ENCODE measurements around the gene BPIFB1. TPM values are rescaled to one million over a fixed set of nuclear protein-coding genes. Genes with fewer than 3 reads are reported as not detected.

The BPIFB1 gene
- polyA plus RNA-seq, 3 donors from 2014 or later: not detected

- Mint-ChIP-seq H3K4me1 (no peaks in the 10 kb centered on the region), H3K4me3 (no peak overlapping the region), H3K9me3 (no peaks in the 10 kb centered on the region), H3K27me3 (ENCODE audit: low read depth in 3 of 3) (peaks cover 0 to 9% (median 2%) of the 10 kb centered on the region in 3 donors), H3K36me3 (no peaks in the 10 kb centered on the region), H3K27ac (no peak overlapping the region)
- no peak for DNase-seq
These were observed 4.3 kb upstream of the BPIFB1 start for GRCh38 chr20:33278700-33279099.

DNA sequence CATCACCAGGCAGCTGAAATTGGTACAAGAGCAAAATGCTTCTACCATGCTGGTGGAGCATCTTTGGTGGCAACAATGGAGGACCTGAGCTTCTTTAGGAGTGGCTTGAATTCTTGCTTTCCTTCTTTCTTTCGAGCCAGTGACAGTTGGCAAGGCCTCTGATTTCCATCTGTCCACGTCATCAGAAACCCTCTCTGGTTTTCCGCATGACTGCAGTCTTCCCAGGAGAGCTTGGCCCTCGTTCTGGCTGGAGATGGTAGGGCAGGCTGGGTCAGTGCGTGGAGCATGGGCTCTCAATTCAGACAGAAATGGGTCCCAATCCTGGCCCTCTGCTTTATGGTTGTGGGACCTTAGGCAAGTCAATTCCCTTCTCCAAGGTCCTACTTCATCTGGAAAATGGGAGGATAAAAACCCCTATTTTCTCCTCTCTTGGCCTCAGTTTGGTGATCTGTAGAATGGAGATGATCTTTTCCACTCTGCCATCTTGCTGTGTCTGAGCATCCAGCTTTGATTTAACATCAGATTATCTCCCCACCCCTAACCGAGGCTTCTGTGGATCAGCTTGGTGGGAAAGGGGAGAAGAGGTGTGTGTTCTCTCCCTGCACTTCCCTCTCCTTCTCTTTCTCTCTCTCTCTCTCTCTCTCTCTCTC is 3.6 kb upstream of the BPIFB1 start:
- no peak overlapping the region for H3K4me3 Mint-ChIP-seq
- H3K27ac Mint-ChIP-seq: no peak overlapping the region
- peaks cover 0 to 10% (median 2%) of the 10 kb centered on the region in 3 donors for H3K27me3 Mint-ChIP-seq (ENCODE audit: low read depth in 3 of 3)
- no peak for DNase-seq
- no peaks in the 10 kb centered on the region for H3K9me3 Mint-ChIP-seq
- no peaks in the 10 kb centered on the region for H3K36me3 Mint-ChIP-seq
- no peaks in the 10 kb centered on the region for H3K4me1 Mint-ChIP-seq

DNA sequence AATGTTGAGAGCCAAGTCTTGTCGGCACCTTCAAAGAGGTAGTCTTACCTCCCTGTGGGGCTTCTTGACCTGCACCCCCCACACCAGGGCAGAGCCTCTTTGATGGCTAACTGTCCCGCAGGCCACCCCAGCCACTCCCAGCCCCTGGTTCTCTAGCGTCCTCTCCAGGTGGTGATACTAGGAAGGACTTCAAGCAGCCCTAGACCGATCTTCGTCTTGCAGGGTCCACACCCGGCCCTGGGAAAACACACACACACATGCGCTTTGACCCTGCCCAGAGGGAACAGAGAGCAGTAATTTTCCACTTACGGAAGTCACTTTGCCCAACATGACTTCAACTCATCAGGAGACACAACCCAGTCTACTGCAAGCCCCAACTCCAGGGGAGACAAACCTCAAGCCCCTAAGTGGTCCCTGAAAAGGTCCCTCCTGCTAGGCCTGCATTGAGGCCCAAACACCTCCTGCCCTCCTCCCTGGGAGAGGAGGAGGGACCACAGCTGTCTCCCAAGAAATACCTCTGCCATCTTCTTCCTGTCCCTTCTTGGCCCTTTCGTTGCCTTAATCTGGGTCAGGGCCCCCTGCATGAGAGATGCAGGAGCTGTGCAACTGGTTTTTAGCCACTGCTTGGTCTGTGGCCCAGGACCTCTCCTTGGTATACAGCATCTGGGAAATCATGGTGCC is 2.9 kb upstream of the BPIFB1 start:
- Mint-ChIP-seq H3K4me1 (no peaks in the 10 kb centered on the region), H3K36me3 (no peaks in the 10 kb centered on the region), H3K27me3 (ENCODE audit: low read depth in 3 of 3) (peaks cover 0 to 14% (median 2%) of the 10 kb centered on the region in 3 donors), H3K4me3 (no peak overlapping the region), H3K9me3 (no peaks in the 10 kb centered on the region), H3K27ac (no peak overlapping the region)
- no peak for DNase-seq

- H3K27ac Mint-ChIP-seq: no peak overlapping the region
- H3K4me1 Mint-ChIP-seq: no peaks in the 10 kb centered on the region
- H3K4me3 Mint-ChIP-seq: no peak overlapping the region
- DNase-seq: no peak
- H3K27me3 Mint-ChIP-seq (ENCODE audit: low read depth in 3 of 3): peaks cover 0 to 15% (median 2%) of the 10 kb centered on the region in 3 donors
- H3K9me3 Mint-ChIP-seq: no peaks in the 10 kb centered on the region
- H3K36me3 Mint-ChIP-seq: no peaks in the 10 kb centered on the region
These were observed 2.2 kb upstream of the BPIFB1 start for GRCh38 chr20:33280775-33281174.

- no peak overlapping the region for H3K27ac Mint-ChIP-seq
- no peak overlapping the region for H3K4me3 Mint-ChIP-seq
- peaks cover 0 to 15% (median 0%) of the 10 kb centered on the region in 3 donors for H3K27me3 Mint-ChIP-seq (ENCODE audit: low read depth in 3 of 3)
- H3K36me3 Mint-ChIP-seq: no peaks in the 10 kb centered on the region
- DNase-seq: no peak
- no peaks in the 10 kb centered on the region for H3K4me1 Mint-ChIP-seq
- H3K9me3 Mint-ChIP-seq: no peaks in the 10 kb centered on the region
These were observed 1.4 kb upstream of the BPIFB1 start for GRCh38 chr20:33281550-33282146.

- Mint-ChIP-seq H3K4me1 (no peaks in the 10 kb centered on the region), H3K4me3 (no peak overlapping the region), H3K9me3 (no peaks in the 10 kb centered on the region), H3K27me3 (ENCODE audit: low read depth in 3 of 3) (peaks cover 0 to 15% (median 5%) of the 10 kb centered on the region in 3 donors), H3K36me3 (no peaks in the 10 kb centered on the region), H3K27ac (no peak overlapping the region)
- DNase-seq: no peak
These were observed 649 bp upstream of the BPIFB1 start for GRCh38 chr20:33282196-33282934.

- no peak overlapping the region for H3K27ac Mint-ChIP-seq
- no peak overlapping the region for H3K4me3 Mint-ChIP-seq
- no peaks in the 10 kb centered on the region for H3K36me3 Mint-ChIP-seq
- H3K9me3 Mint-ChIP-seq: no peaks in the 10 kb centered on the region
- no peaks in the 10 kb centered on the region for H3K4me1 Mint-ChIP-seq
- DNase-seq: no peak
- H3K27me3 Mint-ChIP-seq (ENCODE audit: low read depth in 3 of 3): peaks cover 2 to 16% (median 5%) of the 10 kb centered on the region in 3 donors
These were observed 1.3 kb downstream of the BPIFB1 start for GRCh38 chr20:33284284-33284683.

DNA sequence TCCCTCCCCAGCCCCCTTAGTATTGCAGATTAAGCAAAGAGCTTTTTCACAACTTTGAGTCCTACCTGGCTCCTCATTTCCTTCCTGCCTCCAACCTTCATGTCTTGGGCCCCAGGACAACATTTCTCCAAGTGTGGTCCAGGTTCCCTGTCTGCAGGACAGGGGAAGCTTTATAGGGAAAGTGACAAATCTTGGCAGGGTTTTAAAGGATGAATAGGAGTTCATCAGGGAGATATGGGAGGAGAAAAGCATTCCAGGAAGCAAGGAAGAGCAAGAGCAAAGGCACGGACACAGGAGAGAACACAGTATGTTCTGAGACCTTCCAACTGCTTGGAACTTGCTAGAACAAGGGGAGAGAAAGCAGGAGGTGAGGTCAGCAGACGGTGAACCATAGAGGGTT is 1.9 kb downstream of the BPIFB1 start:
- Mint-ChIP-seq H3K4me3 (no peak overlapping the region), H3K9me3 (no peaks in the 10 kb centered on the region), H3K4me1 (no peaks in the 10 kb centered on the region), H3K36me3 (no peaks in the 10 kb centered on the region), H3K27me3 (ENCODE audit: low read depth in 3 of 3) (peaks cover 2 to 14% (median 5%) of the 10 kb centered on the region in 3 donors), H3K27ac (no peak overlapping the region)
- no peak for DNase-seq

DNA sequence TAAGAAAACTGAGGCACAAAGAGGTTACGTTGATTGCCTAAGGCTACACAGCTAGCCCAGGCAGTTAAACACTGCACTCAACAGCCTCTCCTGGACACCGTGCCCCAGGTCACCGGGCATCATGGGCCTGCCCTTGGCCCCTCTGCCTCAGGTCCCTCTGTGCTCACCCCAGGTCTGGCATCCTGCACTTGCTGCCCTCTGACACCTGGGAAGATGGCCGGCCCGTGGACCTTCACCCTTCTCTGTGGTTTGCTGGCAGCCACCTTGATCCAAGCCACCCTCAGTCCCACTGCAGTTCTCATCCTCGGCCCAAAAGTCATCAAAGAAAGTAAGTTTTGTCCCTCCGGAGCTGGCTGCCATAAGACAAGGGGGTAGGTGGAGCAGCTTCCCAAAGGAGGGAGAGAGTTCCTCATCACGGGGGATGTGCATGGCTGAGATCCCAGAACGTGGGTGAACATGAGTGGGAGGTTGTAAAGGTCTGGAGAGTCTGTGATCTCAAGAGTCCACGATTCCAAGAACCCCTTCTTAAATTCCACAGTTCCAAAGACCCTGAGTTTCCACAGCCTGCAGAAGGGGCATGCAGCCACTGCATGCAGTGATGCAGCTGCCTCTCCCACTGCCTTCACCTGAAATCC is 3.0 kb downstream of the BPIFB1 start:
- no peaks in the 10 kb centered on the region for H3K36me3 Mint-ChIP-seq

GRCh38 chr20:33287884-33288283 is 4.9 kb downstream of the BPIFB1 start:
- Mint-ChIP-seq H3K27ac (no peak overlapping the region), H3K9me3 (no peaks in the 10 kb centered on the region), H3K4me3 (no peak overlapping the region), H3K27me3 (ENCODE audit: low read depth in 3 of 3) (peaks cover 2 to 21% (median 6%) of the 10 kb centered on the region in 3 donors), H3K36me3 (no peaks in the 10 kb centered on the region), H3K4me1 (no peaks in the 10 kb centered on the region)
- DNase-seq: no peak

More for the DNA sequence above, 3.0 kb downstream of the BPIFB1 start:
- no peak overlapping the region for H3K27ac Mint-ChIP-seq
- DNase-seq: no peak
- no peaks in the 10 kb centered on the region for H3K4me1 Mint-ChIP-seq
- H3K9me3 Mint-ChIP-seq: no peaks in the 10 kb centered on the region
- peaks cover 2 to 12% (median 5%) of the 10 kb centered on the region in 3 donors for H3K27me3 Mint-ChIP-seq (ENCODE audit: low read depth in 3 of 3)
- H3K4me3 Mint-ChIP-seq: no peak overlapping the region

DNA sequence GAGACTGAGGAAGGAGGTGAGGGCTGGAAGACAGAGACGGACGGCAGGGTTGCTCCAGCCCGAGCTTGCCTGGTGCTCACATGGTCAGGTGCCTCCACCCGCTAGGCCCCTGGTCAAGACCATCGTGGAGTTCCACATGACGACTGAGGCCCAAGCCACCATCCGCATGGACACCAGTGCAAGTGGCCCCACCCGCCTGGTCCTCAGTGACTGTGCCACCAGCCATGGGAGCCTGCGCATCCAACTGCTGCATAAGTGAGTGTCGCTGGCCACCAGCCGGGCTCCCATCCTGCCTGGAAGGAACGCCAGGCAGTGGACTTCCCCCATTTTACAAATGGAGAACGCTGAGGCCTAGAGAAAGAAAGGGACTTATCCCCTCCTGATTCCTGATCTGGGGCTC is 7.8 kb downstream of the BPIFB1 start:
- Mint-ChIP-seq H3K9me3 (no peaks in the 10 kb centered on the region), H3K4me1 (no peaks in the 10 kb centered on the region), H3K27me3 (ENCODE audit: low read depth in 3 of 3) (peaks cover 2 to 15% (median 9%) of the 10 kb centered on the region in 3 donors), H3K36me3 (no peaks in the 10 kb centered on the region), H3K4me3 (no peak overlapping the region), H3K27ac (no peak overlapping the region)
- no peak for DNase-seq

DNA sequence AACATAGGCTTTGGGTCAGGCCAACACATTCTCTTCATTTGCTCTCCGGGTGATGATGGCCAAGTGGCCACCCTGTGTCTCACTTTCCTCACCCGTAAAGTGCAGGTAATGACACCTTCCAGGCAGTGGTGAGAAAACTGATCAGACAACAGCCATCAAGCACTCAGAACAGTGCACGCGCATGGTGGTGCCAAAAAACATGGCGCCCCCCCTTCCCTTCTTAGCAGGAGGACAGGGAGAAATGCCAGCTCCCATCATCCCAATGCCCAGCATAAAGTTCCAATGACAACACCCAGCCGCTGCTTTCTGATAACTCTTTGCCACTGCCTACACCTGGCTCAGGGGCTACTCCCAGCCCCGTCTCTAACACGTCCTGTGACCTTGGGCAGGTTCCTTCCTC is 8.4 kb downstream of the BPIFB1 start:
- no peak overlapping the region for H3K4me3 Mint-ChIP-seq
- H3K4me1 Mint-ChIP-seq: no peaks in the 10 kb centered on the region
- peaks cover 2 to 15% (median 9%) of the 10 kb centered on the region in 3 donors for H3K27me3 Mint-ChIP-seq (ENCODE audit: low read depth in 3 of 3)
- H3K9me3 Mint-ChIP-seq: no peaks in the 10 kb centered on the region
- no peak overlapping the region for H3K27ac Mint-ChIP-seq
- H3K36me3 Mint-ChIP-seq: no peaks in the 10 kb centered on the region
- no peak for DNase-seq

- H3K9me3 Mint-ChIP-seq: no peaks in the 10 kb centered on the region
- no peaks in the 10 kb centered on the region for H3K4me1 Mint-ChIP-seq
- peaks cover 2 to 15% (median 8%) of the 10 kb centered on the region in 3 donors for H3K27me3 Mint-ChIP-seq (ENCODE audit: low read depth in 3 of 3)
- no peaks in the 10 kb centered on the region for H3K36me3 Mint-ChIP-seq
- peak overlapping the region in 1 of 6 donors; percentile 33 for H3K27ac Mint-ChIP-seq
- H3K4me3 Mint-ChIP-seq: no peak overlapping the region
- peak; percentile 35 to 53 (median 37) for DNase-seq
These were observed 8.9 kb downstream of the BPIFB1 start for GRCh38 chr20:33291830-33292355.
